Small intestine (tissue), 7 donors: Measurements from ENCODE around the gene PRSS27. TPM values are rescaled to one million over a fixed set of nuclear protein-coding genes. Genes with fewer than 3 reads are reported as not detected.
A peak's percentile ranks its signal among the peaks of the same experiment; 100 is the strongest.
"Not testable (repeated sequence)": the region's sequence is repeated elsewhere in the genome, so short reads cannot be mapped to it uniquely, and the experiment has no call there.

Source experiments
- DNase-seq, 2 donors: peaks; one replicate each; pipeline versions ENCODE4 v3.0.0 to v3.0.0-alpha.2; 2013
- FAIRE-seq: peaks from 2 replicates; lab custom pipeline; 2012; peaks lifted over from hg19 to GRCh38; lab: Jason Lieb, UNC
- H3K27ac ChIP-seq, 3 donors: one replicate each; pipeline ENCODE4 v1.5.1; 2013; ENCODE audit warnings: low read length in 2 of 3, mild to moderate bottlenecking in 2 of 3, control low read depth in 1 of 3, inconsistent platforms in 1 of 3, low read depth in 1 of 3, moderate library complexity in 1 of 3
- H3K27me3 ChIP-seq, 3 donors: one replicate each; pipeline ENCODE4 v1.6.1; 2013; ENCODE audit warnings: low read length in 3 of 3, inconsistent platforms in 1 of 3; ENCODE audit not compliant: control insufficient read depth in 3 of 3, insufficient read depth in 3 of 3
- H3K36me3 ChIP-seq, 3 donors: one replicate each; pipeline ENCODE4 v1.6.1; 2013; ENCODE audit warnings: low read length in 3 of 3, inconsistent platforms in 1 of 3, low read depth in 1 of 3, mild to moderate bottlenecking in 1 of 3, moderate library complexity in 1 of 3; ENCODE audit not compliant: control insufficient read depth in 3 of 3, insufficient read depth in 2 of 3
- H3K4me1 ChIP-seq, 3 donors: one replicate each; pipeline ENCODE4 v1.6.1; 2013; ENCODE audit warnings: low read length in 2 of 3, inconsistent platforms in 1 of 3, low read depth in 1 of 3, mild to moderate bottlenecking in 1 of 3, moderate library complexity in 1 of 3; ENCODE audit not compliant: control insufficient read depth in 3 of 3, insufficient read depth in 2 of 3
- H3K4me3 ChIP-seq, 3 donors: one replicate each; pipeline ENCODE4 v1.5.1; 2013; ENCODE audit warnings: low read length in 3 of 3, control low read depth in 1 of 3, inconsistent platforms in 1 of 3, low read depth in 1 of 3, mild to moderate bottlenecking in 1 of 3, moderate library complexity in 1 of 3
- H3K9me3 ChIP-seq, 2 donors: one replicate each; pipeline ENCODE4 v1.6.1; 2013; ENCODE audit warnings: low read depth in 1 of 2, low read length in 1 of 2; ENCODE audit not compliant: control insufficient read depth in 2 of 2, insufficient read depth in 1 of 2
- WGBS, 3 donors: extraction: QIAGEN DNeasy Blood & Tissue Kit; methylation state at CpG; one replicate each; pipeline ENCODE4 v1.1.7; 2013; 5-methylcytosine and 5-hydroxymethylcytosine counted together
- polyA plus RNA-seq, 4 donors: library from polyadenylated mRNA; stranded (reverse) in 3 of 4; unstranded in 1 of 4; fragments of 200-250 nt in 3 of 4; fragments of 120-200 nt in 1 of 4; gene quantifications; one replicate each; pipeline versions ENCODE4 v1.2.1 to v1.2.3, GENCODE V29; 2013
- donor health status: healthy with polysubstance abuse.
- donor health status: control.
- donor health status: control.
- donor health status: Bipolar disorder and iron deficiency.
- donor health status: healthy.

PRSS27 gene
- polyA plus RNA-seq, 4 donors, result 0.65 to 1.3 TPM; not detected in 2

DNA sequence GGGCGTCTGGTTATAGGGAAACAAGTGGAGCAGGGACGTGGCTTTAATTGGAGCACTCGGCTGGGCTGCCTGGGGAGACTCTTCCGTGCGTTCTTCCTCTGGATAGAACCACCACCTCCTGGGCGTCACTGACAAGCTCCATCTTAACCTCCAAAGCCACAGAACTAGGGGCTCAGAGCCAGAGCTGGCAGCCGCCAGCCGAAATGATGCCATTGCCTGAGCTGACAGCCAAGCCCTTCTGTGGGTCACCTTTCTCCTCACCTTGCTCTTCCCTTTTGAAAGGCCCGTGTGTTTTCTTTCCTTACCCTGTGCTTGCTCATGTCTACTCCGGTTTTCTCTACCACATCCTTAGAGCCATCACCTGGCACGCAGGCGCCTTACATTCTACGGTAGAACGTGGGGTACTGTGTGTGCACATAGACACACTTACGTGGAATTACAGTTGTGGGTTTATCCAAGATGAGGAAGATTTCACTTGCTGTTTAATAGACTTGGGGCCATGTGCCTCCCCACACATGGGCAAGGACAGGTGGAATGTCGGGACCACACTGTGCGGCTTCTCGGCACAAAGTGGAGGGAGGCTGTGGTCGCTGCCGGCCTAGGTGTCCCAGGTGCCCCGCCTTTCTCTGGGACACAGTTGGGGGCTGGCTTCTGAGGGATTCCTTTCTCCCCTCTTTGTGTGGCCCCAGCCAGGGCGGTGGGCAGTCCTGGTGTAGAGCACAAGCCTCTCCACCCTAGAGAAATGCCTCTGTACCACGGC, 41.6 kb downstream of the PRSS27 start:
- not testable (repeated sequence) for H3K4me3 ChIP-seq, H3K27me3 ChIP-seq, H3K36me3 ChIP-seq, H3K27ac ChIP-seq, H3K9me3 ChIP-seq, DNase-seq, FAIRE-seq
- WGBS, 3 donors, result 92 to 96% (median 93%) methylated on average over 11 to 17 of the region's 23 CpGs
- H3K4me1 ChIP-seq, result peaks cover 0 to 14% (median 0%) of the 10 kb centered on the region in 3 donors

DNA sequence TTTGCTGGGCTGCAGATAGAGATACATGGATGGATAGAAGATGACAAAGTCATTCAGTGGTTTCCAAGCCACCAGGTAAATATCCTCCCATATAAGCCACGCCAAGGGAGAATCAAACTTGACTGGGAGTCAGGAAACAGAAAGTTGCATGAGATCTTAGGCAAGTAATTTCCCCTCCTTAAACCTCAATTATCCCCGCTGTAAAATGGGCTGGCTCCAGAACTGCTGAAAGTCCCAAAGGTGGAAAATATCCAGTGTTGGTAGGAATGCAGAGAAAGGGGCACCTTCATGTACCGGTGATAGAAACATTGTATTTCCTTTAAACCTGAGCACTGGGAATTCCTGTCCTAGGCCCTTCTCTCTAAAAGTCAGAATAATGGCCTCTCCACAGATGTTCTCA, 43.1 kb downstream of the PRSS27 start:
- H3K4me3 ChIP-seq, FAIRE-seq, H3K36me3 ChIP-seq, H3K9me3 ChIP-seq, DNase-seq, H3K27me3 ChIP-seq, H3K27ac ChIP-seq: not testable (repeated sequence)
- peaks cover 0 to 18% (median under 1%) of the 10 kb centered on the region in 3 donors for H3K4me1 ChIP-seq
- WGBS, 3 donors, result 92 to 96% (median 94%) methylated on average over 3 of the region's 3 CpGs

DNA sequence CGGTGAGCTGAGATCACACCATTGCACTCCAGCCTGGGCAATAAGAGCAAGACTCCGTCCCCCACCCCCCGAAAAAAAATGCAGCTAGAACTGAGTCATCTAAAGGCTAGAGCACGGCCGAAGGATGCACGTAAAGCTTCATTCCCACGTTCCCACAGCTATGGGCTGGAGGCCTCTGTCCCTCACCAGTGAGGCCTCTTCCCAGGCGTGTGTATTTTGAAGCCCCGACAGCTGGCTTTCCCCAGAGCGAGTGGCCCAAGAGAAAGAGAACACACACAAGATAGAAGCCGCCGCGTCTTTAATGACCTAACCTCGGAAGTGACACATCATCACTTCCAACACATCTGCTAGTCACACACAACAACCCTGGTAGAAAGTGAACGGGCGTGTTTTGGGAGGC, 44.3 kb downstream of the PRSS27 start:
- H3K36me3 ChIP-seq, result peaks cover 0 to 6% (median 0%) of the 10 kb centered on the region in 3 donors
- H3K27me3 ChIP-seq, result no peaks in the 10 kb centered on the region
- FAIRE-seq (no peak), DNase-seq (no peak)
- no peaks in the 10 kb centered on the region for H3K9me3 ChIP-seq
- H3K27ac ChIP-seq, result no peak overlapping the region
- H3K4me1 ChIP-seq, result peaks cover 0 to 16% (median 3%) of the 10 kb centered on the region in 3 donors
- no peak overlapping the region for H3K4me3 ChIP-seq
- whole genome bisulfite sequencing, 3 donors, result 83 to 87% (median 86%) methylated on average over 16 of the region's 16 CpGs

DNA sequence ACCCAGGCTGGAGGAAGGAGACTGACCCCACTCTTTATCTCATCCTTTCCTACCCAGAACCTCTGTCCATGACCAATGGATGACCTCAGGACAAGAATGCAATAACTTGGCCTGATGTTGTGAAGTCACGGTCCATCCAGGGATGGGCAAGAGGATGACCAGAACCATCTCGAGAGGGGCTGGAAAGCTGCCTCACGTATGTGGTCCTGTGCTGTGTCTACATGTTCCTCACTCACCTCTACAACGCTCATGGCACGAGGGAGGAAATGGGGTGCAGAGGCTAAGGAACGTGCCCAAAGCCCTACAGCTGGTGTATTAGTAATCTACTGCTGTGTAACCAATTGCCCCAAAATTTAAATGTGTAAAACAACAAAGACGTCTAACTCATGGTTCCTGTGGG, 45.0 kb downstream of the PRSS27 start:
- Histone ChIP-seq H3K27ac (peak overlapping the region in 2 of 3 donors; percentile 29 to 84), H3K27me3 (no peaks in the 10 kb centered on the region)
- FAIRE-seq, result no peak

DNA sequence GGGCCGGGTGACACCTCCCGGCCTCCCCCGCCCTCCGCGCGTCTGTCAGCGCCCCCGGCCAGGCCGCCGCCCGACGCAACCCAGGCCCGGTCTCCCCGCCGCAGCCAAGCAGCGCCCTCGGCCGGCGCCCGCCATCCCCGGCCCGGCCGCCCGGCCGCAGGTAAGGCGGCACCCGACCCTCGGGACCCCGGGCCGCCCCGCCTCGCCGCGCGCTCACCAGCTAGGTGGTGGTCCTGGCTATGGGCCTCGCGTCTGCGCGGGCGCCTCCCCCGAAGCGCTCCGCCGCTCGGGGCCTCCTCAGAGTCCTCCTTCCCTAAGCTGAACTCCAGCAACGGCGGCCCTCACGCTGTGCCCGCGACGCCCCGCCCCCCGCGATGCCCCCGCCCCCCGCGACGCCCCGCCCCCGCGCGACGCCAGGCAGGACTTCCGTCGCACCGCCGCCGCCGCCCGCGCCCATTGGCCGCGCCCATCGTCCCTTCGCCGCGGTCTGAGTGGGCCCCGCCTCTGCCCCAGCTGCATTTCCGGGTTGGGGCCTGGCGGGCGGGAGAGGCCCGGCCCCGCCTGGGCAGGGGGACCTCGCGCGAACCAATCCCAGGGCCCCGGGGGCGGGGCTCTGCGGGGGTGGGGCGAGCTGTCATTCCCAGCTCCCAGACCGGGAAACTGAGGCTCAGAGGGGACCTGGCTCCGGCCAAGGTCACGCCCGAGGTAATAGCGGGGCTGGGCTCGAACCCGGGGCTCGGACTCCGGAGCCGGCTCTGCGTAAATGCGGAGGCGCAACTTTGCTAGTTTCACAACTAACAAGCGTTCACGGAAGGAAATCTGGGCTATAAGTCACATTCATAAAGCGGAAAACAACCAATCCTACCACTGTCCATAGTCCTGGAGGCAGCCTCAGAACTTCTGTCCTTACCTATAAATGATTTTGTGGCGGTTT, 46.7 kb downstream of the PRSS27 start:
- H3K27ac ChIP-seq, result peak overlapping the region; percentile 75 to 94 (median 93)
- H3K4me3 ChIP-seq, result peak overlapping the region; percentile 76 to 82 (median 80)
- peaks cover 0 to 16% (median 3%) of the 10 kb centered on the region in 3 donors for H3K4me1 ChIP-seq
- peak; percentile 96 for DNase-seq
- no peaks in the 10 kb centered on the region for H3K9me3 ChIP-seq
- H3K36me3 ChIP-seq, result peaks cover 0 to 14% (median 3%) of the 10 kb centered on the region in 3 donors
- no peak for FAIRE-seq
- WGBS, 3 donors, result 0 to 1% (median 0%) methylated on average over 68 to 107 of the region's 107 CpGs
- no peaks in the 10 kb centered on the region for H3K27me3 ChIP-seq

More for the DNA sequence above, 45.0 kb downstream of the PRSS27 start:
- Histone ChIP-seq H3K4me3 (no peak overlapping the region), H3K4me1 (peaks cover 0 to 16% (median 3%) of the 10 kb centered on the region in 3 donors), H3K36me3 (peaks cover 0 to 3% (median 0%) of the 10 kb centered on the region in 3 donors), H3K9me3 (no peaks in the 10 kb centered on the region)
- no peak for DNase-seq
- WGBS, 3 donors, result 76 to 84% (median 83%) methylated on average over 7 of the region's 7 CpGs

DNA sequence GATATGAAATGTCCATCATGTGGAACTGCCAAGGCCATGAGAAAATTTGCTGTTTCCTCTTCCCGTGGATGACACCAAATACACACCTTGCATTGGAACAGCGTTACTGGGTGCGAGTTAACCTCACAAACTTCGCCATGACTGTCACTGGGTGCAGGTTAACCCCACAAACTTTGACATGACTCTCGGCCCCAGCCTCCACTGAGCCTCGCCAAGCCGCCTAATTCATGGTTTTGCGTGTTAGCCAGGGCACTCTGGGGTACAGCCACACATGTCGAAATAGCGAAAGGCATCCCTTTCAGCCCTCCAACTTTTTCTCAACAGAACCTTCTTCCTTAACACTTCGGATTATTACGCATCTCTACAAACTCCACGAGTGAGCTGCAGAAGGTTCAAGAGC, 48.3 kb downstream of the PRSS27 start:
- FAIRE-seq (no peak), DNase-seq (no peak)
- peaks cover 0 to 25% (median 6%) of the 10 kb centered on the region in 3 donors for H3K36me3 ChIP-seq
- H3K27ac ChIP-seq, result no peak overlapping the region
- no peaks in the 10 kb centered on the region for H3K27me3 ChIP-seq
- 82 to 89% (median 85%) methylated on average over 13 of the region's 13 CpGs for WGBS, 3 donors
- H3K4me3 ChIP-seq, result peak overlapping the region in 2 of 3 donors; percentile 33 to 82
- peaks cover 0 to 16% (median 3%) of the 10 kb centered on the region in 3 donors for H3K4me1 ChIP-seq
- no peaks in the 10 kb centered on the region for H3K9me3 ChIP-seq

DNA sequence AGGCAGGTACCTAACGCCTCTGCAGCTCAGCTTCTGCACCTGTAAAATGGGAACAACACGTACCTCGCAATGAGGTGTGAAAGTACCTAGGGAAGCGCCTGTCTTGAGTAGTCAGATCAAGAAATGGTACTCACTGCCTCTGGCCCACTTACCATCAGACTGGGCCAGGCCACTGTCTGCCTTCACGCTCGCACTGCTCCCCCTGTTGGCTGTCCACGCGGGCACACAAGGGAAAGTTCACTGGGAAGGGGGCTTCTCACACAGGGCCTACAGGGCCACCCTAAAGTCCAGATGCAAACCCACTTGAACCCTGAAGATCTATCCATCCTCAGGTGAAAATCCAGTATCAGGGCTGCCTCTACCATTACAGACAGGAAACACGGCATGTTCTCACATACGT, 48.8 kb downstream of the PRSS27 start:
- FAIRE-seq, H3K4me3 ChIP-seq, H3K9me3 ChIP-seq, H3K27ac ChIP-seq, H3K27me3 ChIP-seq, DNase-seq: not testable (repeated sequence)
- Histone ChIP-seq H3K36me3 (peaks cover 0 to 29% (median 7%) of the 10 kb centered on the region in 3 donors), H3K4me1 (peaks cover 0 to 16% (median 3%) of the 10 kb centered on the region in 3 donors)
- WGBS, 3 donors, result 68 to 69% (median 68%) methylated on average over 10 of the region's 10 CpGs

DNA sequence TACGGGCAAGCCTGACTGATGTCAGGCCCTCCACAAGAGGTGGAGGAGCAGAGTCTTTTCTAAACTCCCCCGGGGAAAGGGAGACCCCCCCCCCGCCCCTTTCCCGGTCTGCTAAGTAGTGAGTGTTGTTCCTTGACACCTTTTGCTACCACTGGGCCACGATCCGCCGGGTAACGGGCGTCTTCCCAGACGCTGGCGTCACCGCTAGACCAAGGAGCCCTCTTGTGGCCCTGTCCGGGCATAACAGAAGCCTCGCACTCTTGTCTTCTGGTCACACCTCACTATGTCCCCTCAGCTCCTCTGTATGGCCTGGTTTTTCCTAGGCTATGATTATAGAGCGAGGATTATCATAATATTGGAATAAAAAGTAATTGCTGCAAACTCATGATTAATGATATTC, 50.0 kb downstream of the PRSS27 start:
- not testable (repeated sequence) for H3K9me3 ChIP-seq, FAIRE-seq, H3K4me3 ChIP-seq, H3K27ac ChIP-seq, H3K27me3 ChIP-seq
- Histone ChIP-seq H3K4me1 (peaks cover 0 to 16% (median 3%) of the 10 kb centered on the region in 3 donors), H3K36me3 (peaks cover 0 to 31% (median 7%) of the 10 kb centered on the region in 3 donors)
- DNase-seq, result peak; percentile 59 to 60
- WGBS, 3 donors, result 11 to 14% (median 13%) methylated on average over 15 of the region's 15 CpGs
